GM06990 (cell line): ENCODE data around the gene ANKRD34A.

Experiments used
- DNase-seq: peaks from one replicate; pipeline ENCODE4 v3.0.0-alpha.2; 2011; ENCODE audit not compliant: insufficient read length; ENCODE audit errors: extremely low read depth
- H3K27me3 ChIP-seq: replicated peaks from 2 replicates; pipeline ENCODE4 v1.6.0; 2011; ENCODE audit warnings: low read length; ENCODE audit not compliant: control insufficient read depth, insufficient read depth
- H3K36me3 ChIP-seq: 2 replicates; pipeline ENCODE4 v1.5.1; 2011; ENCODE audit warnings: low read length; ENCODE audit not compliant: control insufficient read depth, insufficient read depth
- H3K4me3 ChIP-seq: replicated peaks from 2 replicates; pipeline ENCODE4 v1.5.1; 2011; ENCODE audit warnings: low read depth, mild to moderate bottlenecking, control low read depth, low read length
- CTCF ChIP-seq: IDR thresholded peaks from 2 replicates; pipeline ENCODE4 v1.5.1; 2011; ENCODE audit warnings: low read length, control low read depth, mild to moderate bottlenecking, inconsistent platforms; ENCODE audit not compliant: insufficient read depth, poor library complexity, severe bottlenecking

ANKRD34A gene

GRCh38 chr1:145982010-145982723 lies 17.8 kb upstream of the ANKRD34A start:
- DNase-seq, result no peak
- no peaks in the 10 kb centered on the region for H3K36me3 ChIP-seq
- no peaks in the 10 kb centered on the region for H3K27me3 ChIP-seq
- no peak for TF ChIP-seq CTCF
- H3K4me3 ChIP-seq, result no peak overlapping the region

- no peak for TF ChIP-seq CTCF
- Histone ChIP-seq H3K27me3 (no peaks in the 10 kb centered on the region), H3K4me3 (no peak overlapping the region), H3K36me3 (no peaks in the 10 kb centered on the region)
- DNase-seq, result peak; percentile 19
Measured at GRCh38 chr1:145980457-145980994, 16.2 kb upstream of the ANKRD34A start.

- peak; percentile 50 for DNase-seq
- Histone ChIP-seq H3K27me3 (no peaks in the 10 kb centered on the region), H3K4me3 (no peak overlapping the region), H3K36me3 (no peaks in the 10 kb centered on the region)
- no peak for TF ChIP-seq CTCF
Measured at GRCh38 chr1:145979746-145980456, 15.5 kb upstream of the ANKRD34A start.

- TF ChIP-seq CTCF, result peak; percentile 47
- H3K27me3 ChIP-seq, result no peaks in the 10 kb centered on the region
- DNase-seq, result peak; percentile 83
- H3K4me3 ChIP-seq, result no peak overlapping the region
- no peaks in the 10 kb centered on the region for H3K36me3 ChIP-seq
Measured at GRCh38 chr1:145978854-145979745, 14.7 kb upstream of the ANKRD34A start.

- Histone ChIP-seq H3K4me3 (no peak overlapping the region), H3K36me3 (no peaks in the 10 kb centered on the region), H3K27me3 (no peaks in the 10 kb centered on the region)
- peak; percentile 22 for DNase-seq
- no peak for TF ChIP-seq CTCF
Measured at GRCh38 chr1:145978471-145978853, 14.1 kb upstream of the ANKRD34A start.
